Ramos (cell line): ENCODE measurements around the gene RBM12.
"Not testable (repeated sequence)": the region's sequence is repeated elsewhere in the genome, so short reads cannot be mapped to it uniquely, and the experiment has no call there.

Experiments used
- in situ Hi-C: fragments of 300-500 bp; cut with MboI; formaldehyde crosslinking; loops from one replicate; pipeline ENCODE4 v1.14.3; 2022; ENCODE audit warnings: low sequenced_read_pairs; ENCODE audit not compliant: unreplicated experiment

RBM12 gene, protein sequence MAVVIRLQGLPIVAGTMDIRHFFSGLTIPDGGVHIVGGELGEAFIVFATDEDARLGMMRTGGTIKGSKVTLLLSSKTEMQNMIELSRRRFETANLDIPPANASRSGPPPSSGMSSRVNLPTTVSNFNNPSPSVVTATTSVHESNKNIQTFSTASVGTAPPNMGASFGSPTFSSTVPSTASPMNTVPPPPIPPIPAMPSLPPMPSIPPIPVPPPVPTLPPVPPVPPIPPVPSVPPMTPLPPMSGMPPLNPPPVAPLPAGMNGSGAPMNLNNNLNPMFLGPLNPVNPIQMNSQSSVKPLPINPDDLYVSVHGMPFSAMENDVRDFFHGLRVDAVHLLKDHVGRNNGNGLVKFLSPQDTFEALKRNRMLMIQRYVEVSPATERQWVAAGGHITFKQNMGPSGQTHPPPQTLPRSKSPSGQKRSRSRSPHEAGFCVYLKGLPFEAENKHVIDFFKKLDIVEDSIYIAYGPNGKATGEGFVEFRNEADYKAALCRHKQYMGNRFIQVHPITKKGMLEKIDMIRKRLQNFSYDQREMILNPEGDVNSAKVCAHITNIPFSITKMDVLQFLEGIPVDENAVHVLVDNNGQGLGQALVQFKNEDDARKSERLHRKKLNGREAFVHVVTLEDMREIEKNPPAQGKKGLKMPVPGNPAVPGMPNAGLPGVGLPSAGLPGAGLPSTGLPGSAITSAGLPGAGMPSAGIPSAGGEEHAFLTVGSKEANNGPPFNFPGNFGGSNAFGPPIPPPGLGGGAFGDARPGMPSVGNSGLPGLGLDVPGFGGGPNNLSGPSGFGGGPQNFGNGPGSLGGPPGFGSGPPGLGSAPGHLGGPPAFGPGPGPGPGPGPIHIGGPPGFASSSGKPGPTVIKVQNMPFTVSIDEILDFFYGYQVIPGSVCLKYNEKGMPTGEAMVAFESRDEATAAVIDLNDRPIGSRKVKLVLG

DNA sequence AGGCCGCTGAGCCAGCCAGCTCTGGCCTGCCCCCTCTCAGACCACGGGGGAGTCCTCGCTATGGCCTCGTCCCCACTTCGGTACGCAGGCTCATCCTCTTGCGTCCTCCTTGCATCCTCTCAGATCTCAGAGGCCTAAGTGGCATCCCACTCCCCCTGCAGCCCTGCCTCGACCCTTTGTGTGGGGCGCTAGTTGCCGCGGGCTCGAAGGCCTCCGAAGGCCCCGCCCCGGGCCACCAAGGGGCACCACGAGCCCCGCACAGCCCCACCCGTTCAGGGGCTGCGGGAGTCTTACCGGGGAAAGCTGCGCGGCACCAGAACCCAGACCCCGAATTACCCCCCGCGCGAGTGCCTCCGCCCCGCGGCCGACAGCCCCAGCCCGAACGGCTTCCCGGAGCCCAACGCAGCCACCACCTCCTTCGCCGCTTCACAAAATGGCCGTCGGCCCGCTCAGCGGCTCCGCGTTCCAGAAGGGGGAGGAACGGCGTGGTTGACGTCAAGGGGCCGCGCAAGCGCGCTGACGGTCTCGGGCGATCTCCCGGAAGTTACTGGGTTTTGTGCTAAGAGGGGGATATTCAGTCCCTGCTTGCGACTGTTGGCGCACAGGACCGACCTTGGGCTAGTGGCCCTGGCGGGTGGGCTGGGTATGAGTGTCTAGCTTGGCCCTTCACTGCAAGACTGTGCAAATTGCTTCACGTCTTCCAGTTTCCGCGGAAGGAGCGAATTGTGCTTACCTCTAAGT, at the start of gene RBM12, which contains the start of gene CPNE1:
RBM12 (minus strand) TSS at position 435 of the 741 bp plus-strand sequence. CDS start 9,578 bp downstream, outside the sequence.
CPNE1 (minus strand) TSS at position 435 of the 741 bp plus-strand sequence. CDS start 31,977 bp downstream, outside the sequence.
- in situ Hi-C loops: no loop called here

DNA sequence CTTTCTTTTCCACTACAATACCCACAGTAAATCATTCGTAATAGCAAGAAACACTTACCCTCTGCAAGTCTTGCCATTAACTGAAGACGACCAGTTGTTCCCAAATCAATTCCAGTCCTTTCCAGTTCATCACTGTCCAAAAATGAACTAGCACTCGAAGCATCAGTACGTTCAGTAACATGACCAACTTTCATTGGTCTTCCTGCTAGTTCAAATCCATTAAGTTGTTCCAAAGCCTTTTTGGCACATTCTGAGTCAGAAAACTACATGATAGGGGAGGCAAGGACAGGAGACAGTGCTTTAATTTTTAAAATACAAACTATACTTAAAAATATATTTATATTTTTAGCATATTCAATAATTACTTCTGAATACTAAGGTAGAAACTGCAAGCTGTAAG, 49.4 kb upstream of the RBM12 start:
- in situ Hi-C loops: no loop called here

- in situ Hi-C loops: not testable (repeated sequence)
Measured at GRCh38 chr20:35713120-35713519, 48.4 kb upstream of the RBM12 start.

- in situ Hi-C loops: no loop called here
Measured at GRCh38 chr20:35711588-35712209, 47.0 kb upstream of the RBM12 start.

DNA sequence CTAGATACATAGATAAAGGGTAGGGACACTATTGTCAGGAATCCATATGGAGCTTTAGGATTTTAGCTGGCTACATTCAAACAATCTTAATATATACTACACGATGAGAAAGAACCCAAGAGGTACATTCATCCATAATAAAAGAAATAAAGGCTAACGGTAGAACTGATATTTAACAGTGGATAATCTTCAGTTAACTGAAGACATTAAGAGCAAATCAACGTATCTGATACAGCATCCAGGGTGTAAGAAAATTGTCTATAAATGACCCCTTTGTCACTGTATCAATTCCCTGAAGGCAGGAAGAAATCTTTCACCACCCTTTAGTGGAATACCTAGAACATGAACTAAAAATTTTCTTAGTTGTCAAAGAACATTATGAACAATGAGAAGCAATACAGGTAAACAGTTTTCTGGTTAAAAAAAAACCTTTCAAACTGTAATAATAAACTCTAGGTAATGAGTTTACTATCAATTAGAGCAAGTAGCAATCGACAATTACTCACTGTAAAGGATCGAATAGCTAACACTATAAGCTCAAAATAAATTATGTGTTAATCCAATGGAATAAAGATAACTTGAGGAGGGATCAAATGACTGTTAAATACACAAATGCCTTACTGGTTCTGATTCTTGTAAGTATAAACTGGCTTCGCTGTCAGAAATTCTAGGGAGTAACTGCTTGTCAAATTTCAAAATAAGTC, 46.3 kb upstream of the RBM12 start:
- in situ Hi-C loops: no loop called here

- in situ Hi-C loops: no loop called here
Measured at GRCh38 chr20:35710039-35710438, 45.3 kb upstream of the RBM12 start.

DNA sequence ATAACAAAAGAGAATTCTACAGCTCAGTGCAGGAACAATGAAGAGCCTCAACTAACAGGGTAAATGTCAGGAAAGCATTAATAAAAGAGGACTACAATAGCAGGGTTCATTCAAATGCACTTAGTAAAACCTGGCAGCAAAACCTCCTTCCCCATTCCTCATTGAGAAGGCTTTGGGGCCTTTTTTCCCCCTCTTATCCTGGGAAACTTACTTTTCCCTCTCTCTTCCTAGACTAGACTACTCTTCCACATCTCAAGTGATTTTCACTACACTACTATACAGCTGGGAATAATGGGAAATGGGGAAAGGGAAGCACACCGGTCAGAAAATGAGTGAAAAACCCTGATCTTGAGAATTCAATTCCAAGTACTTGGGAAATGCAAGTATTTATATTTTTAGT, 44.6 kb upstream of the RBM12 start:
- in situ Hi-C loops: no loop called here

DNA sequence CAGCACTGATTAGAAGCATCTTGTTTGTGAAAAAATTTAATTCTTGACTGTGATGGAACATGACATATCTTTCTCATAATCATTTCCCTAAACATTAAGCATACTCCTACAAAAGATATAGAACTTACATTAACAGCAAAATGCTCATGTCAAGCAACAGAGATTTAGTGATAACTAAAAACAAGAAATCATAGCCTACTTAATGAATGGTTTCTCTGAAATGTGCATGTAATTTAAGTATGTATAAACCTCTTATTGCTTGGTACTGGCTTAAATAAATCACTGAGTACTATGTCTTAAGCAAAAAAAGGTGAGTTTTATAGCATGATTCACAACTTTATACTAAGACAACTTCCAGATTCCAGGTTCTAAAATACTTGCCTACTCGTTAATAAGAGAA, 43.8 kb upstream of the RBM12 start:
- in situ Hi-C loops: no loop called here

GRCh38 chr20:35706591-35707529, 42.2 kb upstream of the RBM12 start:
- in situ Hi-C loops: not testable (repeated sequence)

GRCh38 chr20:35705894-35706293, 41.2 kb upstream of the RBM12 start:
- in situ Hi-C loops: not testable (repeated sequence)

DNA sequence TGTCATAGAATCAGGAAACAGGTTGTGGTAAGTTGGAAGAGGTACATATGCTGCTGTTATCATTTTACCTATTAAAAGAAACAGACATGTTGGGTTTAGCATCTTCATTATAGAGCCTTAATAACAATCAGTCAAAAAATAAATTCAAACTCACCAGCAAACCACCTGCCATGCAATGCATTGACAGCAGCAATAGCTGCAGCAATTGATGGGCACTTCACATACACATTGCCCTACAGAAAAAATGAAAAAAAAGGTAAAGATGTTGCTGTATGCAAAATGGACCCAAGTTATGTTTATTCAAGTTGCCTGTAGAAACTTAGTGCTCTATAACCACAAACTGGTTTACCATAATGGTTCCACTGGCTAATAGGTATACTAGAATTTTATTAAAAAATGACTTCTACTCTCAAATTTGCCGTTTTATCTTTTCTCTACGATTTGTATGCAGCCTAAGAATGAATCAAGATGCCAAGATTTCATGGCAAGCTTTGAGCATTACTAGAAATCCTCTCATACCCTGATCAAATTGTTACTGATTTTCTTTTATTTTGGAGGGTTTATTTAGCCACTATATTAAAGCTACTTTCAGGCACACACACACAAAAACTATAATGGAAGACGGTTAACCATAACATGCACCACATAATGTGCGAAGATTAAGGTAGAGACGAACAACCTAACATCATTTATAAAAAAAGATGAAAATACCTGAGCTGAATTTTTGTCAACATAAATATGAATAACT, 40.0 kb upstream of the RBM12 start:
- in situ Hi-C loops: no loop called here

GRCh38 chr20:35702824-35703695, 38.4 kb upstream of the RBM12 start:
- in situ Hi-C loops: no loop called here

DNA sequence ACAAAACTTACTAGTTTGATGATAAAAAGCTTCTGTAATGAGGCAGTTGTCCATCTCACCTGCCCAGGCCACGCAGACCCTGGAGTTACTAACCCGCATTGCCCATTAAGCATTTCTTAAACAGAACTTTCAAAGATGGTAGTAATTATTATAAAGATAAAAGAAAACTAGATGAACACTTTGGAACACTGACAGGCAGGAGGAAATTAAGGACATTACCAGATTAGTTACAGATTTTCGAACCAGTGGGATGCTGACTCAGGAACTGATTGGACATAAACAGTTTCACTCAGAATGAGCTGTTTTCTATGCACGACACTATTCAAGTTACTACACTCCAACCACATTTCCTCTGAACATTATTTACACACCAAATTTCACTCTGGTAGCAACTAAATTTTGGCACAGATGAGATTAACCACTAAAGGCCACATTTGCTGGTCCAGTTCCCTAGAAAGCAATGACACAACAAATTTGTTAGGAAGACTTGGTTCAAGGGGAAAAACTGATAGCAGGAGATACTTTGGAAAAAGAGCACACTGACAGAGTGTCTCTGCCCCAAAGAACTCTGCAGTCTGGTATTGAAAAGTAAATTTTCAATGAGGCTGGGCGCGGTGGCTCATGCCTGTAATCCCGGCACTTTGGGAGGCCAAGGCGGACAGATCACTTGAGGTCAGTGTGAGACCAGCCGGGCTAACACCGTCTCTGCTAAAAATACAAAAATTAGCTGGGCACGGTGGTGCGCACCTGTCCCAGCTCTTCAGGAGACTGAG, 37.5 kb upstream of the RBM12 start:
- in situ Hi-C loops: no loop called here

DNA sequence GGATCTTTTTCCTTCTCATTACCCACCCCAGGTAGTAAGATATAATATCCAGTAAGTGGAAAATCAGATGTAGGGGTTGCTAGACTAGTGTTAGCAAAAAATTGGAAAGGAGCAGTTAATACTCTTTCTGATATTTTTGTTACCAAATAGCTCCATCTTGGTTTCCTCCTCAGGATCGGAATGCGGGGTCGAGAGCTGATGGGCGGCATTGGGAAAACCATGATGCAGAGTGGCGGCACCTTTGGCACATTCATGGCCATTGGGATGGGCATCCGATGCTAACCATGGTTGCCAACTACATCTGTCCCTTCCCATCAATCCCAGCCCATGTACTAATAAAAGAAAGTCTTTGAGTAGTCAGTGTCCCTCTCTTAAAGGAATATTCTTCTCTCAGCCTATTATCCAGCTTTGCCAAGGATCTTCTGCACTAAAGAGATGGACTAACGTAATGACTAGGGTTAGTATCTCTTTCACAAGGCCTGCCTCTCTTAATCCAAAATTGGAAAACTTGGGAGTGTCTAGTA, 36.0 kb upstream of the RBM12 start:
- in situ Hi-C loops: no loop called here

DNA sequence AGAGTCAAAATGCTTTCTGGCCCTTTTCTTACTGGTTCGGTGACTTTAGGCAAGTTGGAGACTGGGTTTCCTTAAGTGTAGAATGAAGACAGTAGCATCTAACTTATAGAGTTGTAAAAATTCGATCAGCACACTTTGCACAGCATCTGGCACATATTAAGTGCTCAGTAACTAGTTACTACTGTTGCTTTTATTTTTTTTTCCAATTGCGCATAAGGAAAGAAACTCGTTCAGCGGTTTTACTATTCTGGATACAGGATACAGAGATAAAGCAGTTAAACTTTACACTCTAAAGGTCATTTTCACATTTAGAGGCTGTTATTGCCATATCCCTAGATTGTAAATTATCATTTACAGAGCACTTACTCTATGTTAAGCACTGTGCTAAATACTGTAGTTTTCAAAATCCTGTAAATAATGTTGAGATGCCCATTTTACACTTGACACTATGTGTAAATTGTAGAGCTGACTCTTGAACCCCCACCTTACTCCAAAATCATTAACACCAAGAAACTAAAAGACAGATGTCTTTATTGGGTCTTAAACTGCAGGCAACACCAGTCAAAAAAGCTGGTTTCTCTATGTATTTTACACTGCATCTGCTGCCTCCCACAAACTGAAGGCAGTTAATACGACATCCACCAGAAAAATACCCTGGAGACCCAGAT, 35.4 kb upstream of the RBM12 start:
- in situ Hi-C loops: no loop called here
